Measurements from ENCODE around the gene LPA.
A peak's percentile ranks its signal among the peaks of the same experiment; 100 is the strongest.
"Not testable (repeated sequence)": the region's sequence is repeated elsewhere in the genome, so short reads cannot be mapped to it uniquely, and the experiment has no call there.

LPA gene

GRCh38 chr6:160667639-160668481, 3.8 kb upstream of the LPA start:
- FAIRE-seq (peak; percentile 42), DNase-seq (ENCODE audit: extremely low spot score, insufficient read length, low read depth) (peak; percentile 15)

GRCh38 chr6:160662842-160663241, 1.2 kb downstream of the LPA start:
- DNase-seq (ENCODE audit: extremely low spot score, insufficient read length, low read depth) (no peak), FAIRE-seq (no peak)

- DNase-seq (ENCODE audit: extremely low spot score, insufficient read length, low read depth) = no peak
- no peak for FAIRE-seq
Measured at GRCh38 chr6:160662429-160662828, 1.6 kb downstream of the LPA start.

GRCh38 chr6:160661216-160661615, 2.9 kb downstream of the LPA start:
- no peak for FAIRE-seq

GRCh38 chr6:160659562-160659961, 4.5 kb downstream of the LPA start:
- DNase-seq (ENCODE audit: extremely low spot score, insufficient read length, low read depth) (no peak), FAIRE-seq (no peak)

More at GRCh38 chr6:160661216-160661615, 2.9 kb downstream of the LPA start:
- DNase-seq (ENCODE audit: extremely low spot score, insufficient read length, low read depth) = no peak

- FAIRE-seq = no peak
- no peak for DNase-seq (ENCODE audit: extremely low spot score, insufficient read length, low read depth)
Measured at GRCh38 chr6:160634706-160635105, 29.4 kb downstream of the LPA start.

GRCh38 chr6:160595838-160596832, 67.9 kb downstream of the LPA start:
- DNase-seq (ENCODE audit: extremely low spot score, insufficient read length, low read depth) (no peak), FAIRE-seq (no peak)

GRCh38 chr6:160595297-160595696, 68.8 kb downstream of the LPA start:
- FAIRE-seq; DNase-seq (ENCODE audit: extremely low spot score, insufficient read length, low read depth): not testable (repeated sequence)

- FAIRE-seq = no peak
Measured at GRCh38 chr6:160586374-160586773, 77.7 kb downstream of the LPA start.

GRCh38 chr6:160583794-160584193, 80.3 kb downstream of the LPA start:
- DNase-seq (ENCODE audit: extremely low spot score, insufficient read length, low read depth) = no peak
- no peak for FAIRE-seq

More at GRCh38 chr6:160586374-160586773, 77.7 kb downstream of the LPA start:
- no peak for DNase-seq (ENCODE audit: extremely low spot score, insufficient read length, low read depth)

GRCh38 chr6:160581406-160581805, 82.7 kb downstream of the LPA start:
- DNase-seq (ENCODE audit: extremely low spot score, insufficient read length, low read depth) = no peak
- FAIRE-seq = no peak

GRCh38 chr6:160578515-160578914, 85.6 kb downstream of the LPA start:
- not testable (repeated sequence) for FAIRE-seq

GRCh38 chr6:160573943-160574342, 90.1 kb downstream of the LPA start:
- no peak for FAIRE-seq
- DNase-seq (ENCODE audit: extremely low spot score, insufficient read length, low read depth) = no peak

More at GRCh38 chr6:160578515-160578914, 85.6 kb downstream of the LPA start:
- not testable (repeated sequence) for DNase-seq (ENCODE audit: extremely low spot score, insufficient read length, low read depth)

GRCh38 chr6:160571201-160571600, 92.9 kb downstream of the LPA start:
- FAIRE-seq; DNase-seq (ENCODE audit: extremely low spot score, insufficient read length, low read depth): not testable (repeated sequence)

- no peak for DNase-seq (ENCODE audit: extremely low spot score, insufficient read length, low read depth)
Measured at GRCh38 chr6:160544802-160545201, 119.3 kb downstream of the LPA start.

GRCh38 chr6:160535270-160535669, 128.8 kb downstream of the LPA start:
- FAIRE-seq (no peak), DNase-seq (ENCODE audit: extremely low spot score, insufficient read length, low read depth) (no peak)

More at GRCh38 chr6:160544802-160545201, 119.3 kb downstream of the LPA start:
- no peak for FAIRE-seq

- FAIRE-seq = peak; percentile 61
Measured at GRCh38 chr6:160534050-160534696, 129.9 kb downstream of the LPA start.

GRCh38 chr6:160532315-160532714, 131.8 kb downstream of the LPA start:
- FAIRE-seq (no peak), DNase-seq (ENCODE audit: extremely low spot score, insufficient read length, low read depth) (no peak)

More at GRCh38 chr6:160534050-160534696, 129.9 kb downstream of the LPA start:
- no peak for DNase-seq (ENCODE audit: extremely low spot score, insufficient read length, low read depth)

GRCh38 chr6:160531826-160532225, 132.2 kb downstream of the LPA start:
- no peak for DNase-seq (ENCODE audit: extremely low spot score, insufficient read length, low read depth)
- no peak for FAIRE-seq

GRCh38 chr6:160529524-160529923, 134.6 kb downstream of the LPA start:
- not testable (repeated sequence) for FAIRE-seq; DNase-seq (ENCODE audit: extremely low spot score, insufficient read length, low read depth)
